NCI-H2227 (cell line): Measurements from ENCODE around the gene DNPH1.

Source experiments
- DNase-seq: peaks from one replicate; lab custom pipeline; 2025; ENCODE audit not compliant: unreplicated experiment; lab: John Stamatoyannopoulos, UW

Gene DNPH1

DNA sequence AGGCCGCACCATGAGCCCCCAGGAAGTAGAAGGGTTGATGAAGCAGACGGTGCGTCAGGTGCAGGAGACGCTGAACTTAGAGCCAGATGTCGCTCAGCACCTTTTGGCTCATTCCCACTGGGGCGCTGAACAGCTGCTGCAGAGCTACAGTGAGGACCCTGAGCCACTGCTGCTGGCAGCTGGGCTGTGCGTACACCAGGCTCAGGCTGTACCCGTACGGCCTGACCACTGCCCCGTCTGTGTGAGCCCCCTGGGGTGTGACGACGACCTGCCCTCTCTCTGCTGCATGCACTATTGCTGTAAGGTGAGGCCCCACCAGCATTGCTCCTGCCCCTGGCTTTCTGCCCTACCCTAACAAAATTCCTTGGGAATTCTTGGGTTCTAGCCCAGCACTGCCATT lies 13.1 kb downstream of the DNPH1 start:
- DNase-seq, result no peak

DNA sequence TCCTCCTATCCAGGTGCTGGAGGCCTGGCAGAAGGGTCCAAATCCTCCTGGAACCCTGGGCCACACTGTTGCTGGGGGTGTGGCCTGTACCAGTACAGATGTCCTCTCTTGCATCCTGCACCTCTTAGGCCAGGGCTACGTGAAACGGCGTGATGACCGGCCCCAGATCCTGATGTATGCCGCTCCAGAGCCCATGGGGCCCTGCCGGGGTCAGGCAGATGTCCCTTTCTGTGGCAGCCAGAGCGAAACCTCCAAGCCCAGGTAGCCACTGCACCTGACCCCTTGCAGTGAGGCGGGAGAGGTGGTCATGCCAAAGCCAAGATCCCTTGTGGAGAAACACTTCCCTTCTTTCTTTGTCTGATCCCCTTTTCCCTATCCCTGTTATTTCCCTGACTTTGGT lies 14.2 kb downstream of the DNPH1 start:
- no peak for DNase-seq

DNA sequence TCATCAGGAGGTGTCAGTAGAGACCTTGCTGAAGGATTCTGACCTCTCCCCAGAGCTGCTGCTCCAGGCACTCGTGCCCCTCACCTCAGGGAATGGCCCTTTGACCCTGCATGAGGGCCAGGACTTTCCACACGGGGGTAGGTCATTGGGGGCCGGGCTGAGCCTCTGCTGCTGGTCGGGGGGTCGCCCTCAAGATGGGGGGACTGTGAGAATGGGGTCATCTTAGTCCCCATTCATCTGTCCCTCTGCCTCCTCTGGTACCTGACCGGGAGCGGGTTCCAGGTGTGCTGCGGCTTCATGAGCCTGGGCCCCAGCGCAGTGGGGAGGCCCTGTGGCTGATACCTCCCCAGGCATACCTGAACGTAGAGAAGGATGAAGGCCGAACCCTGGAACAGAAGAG lies 15.8 kb downstream of the DNPH1 start:
- DNase-seq, result no peak

DNA sequence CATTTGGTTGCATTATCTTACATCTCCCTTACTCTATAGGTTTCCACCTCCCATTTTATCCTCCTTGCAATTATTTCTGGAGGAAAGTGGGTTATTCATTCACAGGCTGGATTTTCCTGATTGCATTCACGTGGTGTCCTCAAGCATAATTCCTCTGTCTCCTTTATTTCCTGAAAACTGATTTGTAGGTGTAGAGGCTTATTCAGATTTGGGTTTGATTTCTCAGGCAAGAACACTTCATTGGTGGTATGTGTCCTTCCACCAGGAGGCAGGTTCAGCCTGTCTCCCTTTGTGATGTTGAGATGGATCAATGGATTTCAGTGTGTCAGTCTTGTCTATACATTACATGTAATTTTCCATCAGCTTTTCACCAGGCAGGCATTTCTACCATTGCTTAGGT lies 17.3 kb downstream of the DNPH1 start:
- DNase-seq, result no peak

DNA sequence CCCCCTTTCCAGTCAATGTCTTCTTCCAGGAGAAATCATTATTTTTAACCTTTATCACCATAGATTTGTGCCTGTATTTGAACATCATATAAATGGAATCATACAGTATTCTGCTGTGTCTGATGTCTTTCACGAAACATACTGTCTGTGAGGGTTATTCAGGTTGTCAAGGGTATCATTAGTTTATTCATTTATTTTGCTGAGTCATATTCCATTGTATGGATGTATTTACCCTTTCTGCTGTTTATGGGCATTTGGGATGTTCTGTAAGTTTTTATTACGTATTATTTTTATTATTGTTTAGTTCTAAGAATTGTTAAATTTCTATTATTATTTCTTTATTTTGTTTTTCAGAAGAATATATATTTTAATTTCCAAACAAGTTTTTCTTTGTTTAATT lies 22.0 kb downstream of the DNPH1 start:
- DNase-seq, result no peak

DNA sequence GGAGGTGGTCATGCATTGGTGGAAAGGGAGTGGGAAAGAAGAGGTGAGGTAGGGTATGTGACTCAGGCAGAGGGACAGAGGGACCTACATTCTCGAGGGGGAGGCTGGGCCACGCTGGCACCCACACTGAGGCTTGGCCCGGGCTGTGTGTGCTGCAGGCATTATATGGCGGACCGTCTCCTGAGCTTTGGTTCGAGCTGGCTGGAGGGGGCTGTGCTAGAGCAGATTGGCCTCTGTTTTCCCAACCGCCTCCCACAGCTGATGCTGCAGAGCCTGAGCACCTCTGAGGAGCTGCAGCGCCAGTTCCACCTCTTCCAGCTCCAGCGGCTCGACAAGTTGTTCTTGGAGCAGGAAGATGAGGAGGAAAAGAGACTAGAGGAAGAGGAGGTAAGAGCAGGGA lies 23.4 kb downstream of the DNPH1 start:
- DNase-seq, result no peak

DNA sequence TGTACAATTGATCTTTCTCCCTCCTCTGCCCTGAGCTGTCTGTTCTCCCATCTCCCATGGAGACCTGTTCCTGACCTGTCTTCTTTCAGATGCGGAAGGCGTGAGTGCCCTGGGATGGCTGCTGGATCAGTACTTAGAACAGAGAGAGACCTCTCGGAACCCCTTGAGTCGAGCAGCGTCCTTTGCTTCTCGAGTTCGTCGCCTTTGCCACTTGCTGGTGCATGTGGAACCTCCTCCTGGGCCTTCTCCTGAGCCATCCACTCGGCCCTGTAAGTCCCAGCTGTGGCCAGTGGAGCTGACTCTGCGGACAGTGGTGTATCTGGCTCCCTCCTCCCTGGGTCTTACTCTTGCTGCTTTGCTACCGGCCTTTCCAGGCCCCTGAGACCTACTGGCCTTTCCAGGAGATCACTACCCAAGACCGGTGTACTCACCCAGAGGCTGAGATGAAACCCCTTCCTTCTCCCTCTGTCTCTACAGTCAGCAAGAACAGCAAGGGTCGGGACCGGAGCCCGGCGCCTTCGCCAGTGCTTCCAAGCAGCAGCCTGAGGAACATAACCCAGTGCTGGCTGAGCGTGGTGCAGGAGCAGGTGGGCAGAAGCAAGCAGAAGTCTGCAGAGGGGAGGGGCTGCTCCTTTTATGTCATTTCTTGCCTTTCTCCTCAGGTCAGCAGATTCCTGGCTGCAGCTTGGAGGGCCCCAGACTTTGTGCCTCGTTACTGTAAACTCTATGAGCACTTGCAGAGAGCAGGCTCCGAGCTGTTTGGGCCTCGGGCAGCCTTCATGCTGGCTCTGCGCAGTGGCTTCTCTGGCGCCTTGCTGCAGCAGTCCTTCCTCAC lies 24.8 kb downstream of the DNPH1 start:
- DNase-seq, result no peak

DNA sequence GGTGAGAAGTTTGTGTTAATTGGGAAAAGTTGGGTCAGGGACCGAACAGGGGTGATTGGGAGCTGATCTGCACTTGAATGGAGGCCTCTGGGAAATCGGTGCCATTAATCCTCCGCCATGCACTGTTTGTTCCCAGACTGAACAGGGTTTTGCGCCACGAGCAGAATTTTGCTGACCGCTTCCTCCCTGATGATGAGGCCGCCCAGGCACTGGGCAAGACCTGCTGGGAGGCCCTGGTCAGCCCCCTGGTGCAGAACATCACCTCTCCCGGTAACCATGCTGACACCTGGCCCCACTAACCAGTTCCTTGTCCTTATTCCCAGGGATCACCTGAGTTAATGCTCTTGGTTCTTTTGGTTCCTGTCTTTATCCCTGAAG lies 25.6 kb downstream of the DNPH1 start:
- DNase-seq, result no peak

DNA sequence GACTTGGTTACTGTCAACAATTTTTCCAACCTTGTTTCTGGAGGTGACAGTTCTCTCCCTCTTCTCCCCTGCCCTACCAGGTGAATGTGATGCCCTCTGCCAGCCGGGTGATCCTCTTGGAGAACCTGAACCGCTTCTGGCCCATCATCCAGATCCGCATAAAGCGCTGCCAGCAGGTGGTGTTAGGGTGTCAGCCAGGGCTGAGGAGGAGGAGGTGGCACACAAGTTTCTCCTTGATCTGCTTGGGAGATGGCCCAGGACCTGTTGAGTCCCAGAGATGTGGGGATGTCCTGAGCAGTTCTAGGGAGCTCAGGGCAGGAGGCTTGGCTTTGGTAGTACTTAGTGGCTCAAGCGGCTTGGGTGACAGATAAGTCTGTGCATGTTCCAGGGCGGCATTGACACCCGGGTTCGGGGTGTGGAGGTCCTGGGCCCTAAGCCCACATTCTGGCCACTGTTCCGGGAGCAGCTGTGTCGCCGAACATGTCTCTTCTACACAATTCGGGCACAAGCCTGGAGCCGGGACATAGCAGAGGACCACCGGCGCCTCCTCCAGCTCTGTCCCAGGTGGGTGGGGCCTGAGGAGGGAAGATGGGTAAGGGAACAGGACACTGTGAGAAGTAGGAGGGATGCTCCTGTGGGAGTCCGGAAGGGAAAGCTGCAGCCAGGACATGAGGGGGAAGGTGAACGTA lies 26.1 kb downstream of the DNPH1 start:
- no peak for DNase-seq

DNA sequence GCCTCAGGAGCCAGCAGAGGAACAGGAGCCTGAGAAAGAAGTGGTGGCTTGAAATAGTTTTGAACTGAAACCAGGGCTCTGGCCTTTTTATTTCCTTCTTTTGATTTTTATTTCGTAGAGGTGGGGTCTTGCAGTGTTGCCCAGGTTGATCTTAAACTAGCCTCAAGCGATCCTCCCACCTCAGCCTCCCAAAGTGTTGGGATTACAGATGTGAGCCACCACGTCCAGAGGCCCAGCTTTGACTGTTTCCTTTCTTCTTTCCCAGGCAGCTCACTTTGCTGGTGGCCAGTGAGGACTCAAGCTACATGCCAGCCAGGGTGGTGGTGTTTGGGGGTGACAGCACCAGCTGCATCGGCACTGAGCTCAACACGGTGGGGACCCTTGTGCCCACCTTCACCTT lies 26.8 kb downstream of the DNPH1 start:
- no peak for DNase-seq

DNA sequence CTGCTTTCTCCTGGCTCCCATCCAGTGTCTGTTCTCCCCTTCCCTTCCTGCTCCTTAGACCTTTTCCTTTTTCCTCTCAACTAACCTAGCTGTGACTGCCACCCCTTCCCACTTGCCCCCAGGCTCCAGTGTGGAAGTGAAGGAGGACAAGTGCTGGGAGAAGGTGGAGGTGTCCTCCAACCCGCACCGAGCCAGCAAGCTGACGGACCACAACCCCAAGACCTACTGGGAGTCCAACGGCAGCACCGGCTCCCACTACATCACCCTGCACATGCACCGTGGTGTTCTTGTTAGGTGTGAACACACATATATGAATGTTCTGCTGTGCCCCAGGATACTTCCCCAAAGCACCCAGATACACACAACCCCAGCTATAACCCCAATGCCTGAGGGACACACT lies 28.7 kb downstream of the DNPH1 start:
- DNase-seq, result no peak

DNA sequence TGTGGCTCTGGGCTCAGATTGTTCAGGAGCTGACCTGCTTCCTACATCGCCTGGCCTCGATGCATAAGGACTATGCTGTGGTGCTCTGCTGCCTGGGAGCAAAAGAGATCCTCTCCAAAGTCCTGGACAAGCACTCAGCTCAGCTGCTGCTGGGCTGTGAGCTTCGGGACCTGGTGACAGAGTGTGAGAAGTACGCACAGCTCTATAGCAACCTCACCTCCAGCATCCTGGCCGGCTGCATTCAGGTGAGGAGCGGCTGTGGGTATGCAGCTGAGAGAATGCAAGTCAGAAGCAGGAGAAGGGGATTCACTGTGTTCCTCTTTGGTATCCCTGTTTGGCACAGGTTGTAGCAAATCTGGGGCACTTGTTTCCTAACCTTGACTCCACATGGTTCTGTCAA lies 29.4 kb downstream of the DNPH1 start:
- DNase-seq, result no peak

DNA sequence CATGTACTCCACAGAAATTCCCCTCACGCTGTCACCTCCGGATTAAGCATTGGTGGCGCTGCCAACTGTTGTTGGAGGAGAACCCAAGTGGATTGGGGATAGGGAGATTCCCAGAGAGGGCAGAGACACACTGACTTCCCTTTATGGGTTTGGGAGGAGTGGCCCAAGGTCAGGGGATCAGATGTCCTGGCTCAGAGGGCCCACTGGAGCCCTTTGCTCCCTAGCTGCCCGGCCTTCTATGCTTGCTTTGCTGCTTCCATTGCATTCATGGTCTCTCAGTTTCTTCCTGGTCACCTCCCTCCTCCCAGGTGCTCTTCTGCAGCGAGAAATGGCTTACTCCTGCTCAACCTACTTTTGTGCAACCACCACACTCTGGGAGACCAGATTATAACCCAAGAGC lies 32.9 kb downstream of the DNPH1 start:
- no peak for DNase-seq

DNA sequence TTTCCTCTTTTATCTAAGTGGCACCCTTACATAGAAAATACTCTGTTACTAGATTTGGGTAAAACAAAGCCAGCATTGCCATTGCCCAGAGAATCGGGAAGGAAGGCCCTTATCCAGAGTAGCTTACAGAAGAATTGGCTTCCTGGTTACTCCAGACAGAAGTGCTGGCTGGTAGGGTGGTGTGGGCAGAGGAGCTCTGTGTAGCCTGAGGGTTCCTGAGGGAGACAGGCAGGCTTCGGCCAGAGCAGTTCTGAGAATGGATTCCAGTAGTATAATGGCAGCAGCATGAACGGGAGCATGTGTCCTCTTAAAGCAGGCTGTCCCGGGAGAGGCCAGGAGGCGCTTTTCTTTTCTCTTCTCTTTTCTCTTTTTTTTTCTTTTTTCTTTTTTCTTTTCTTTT lies 35.4 kb downstream of the DNPH1 start:
- DNase-seq, result no peak

DNA sequence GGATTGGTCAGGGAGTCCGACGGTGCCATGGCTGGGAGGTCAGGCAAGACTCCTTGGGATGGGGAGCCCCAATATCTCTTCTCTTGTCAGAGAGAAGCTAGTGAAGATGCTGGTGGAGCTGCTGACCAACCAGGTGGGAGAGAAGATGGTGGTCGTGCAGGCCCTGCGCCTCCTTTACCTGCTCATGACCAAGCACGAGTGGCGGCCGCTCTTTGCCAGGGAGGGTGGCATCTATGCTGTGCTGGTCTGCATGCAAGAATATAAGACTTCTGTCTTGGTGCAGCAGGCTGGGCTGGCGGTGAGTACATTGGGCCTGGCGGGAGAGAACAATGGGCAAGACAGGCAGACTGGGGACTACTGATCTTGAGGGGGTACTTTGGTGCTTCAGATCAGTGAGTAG lies 36.4 kb downstream of the DNPH1 start:
- DNase-seq, result no peak

DNA sequence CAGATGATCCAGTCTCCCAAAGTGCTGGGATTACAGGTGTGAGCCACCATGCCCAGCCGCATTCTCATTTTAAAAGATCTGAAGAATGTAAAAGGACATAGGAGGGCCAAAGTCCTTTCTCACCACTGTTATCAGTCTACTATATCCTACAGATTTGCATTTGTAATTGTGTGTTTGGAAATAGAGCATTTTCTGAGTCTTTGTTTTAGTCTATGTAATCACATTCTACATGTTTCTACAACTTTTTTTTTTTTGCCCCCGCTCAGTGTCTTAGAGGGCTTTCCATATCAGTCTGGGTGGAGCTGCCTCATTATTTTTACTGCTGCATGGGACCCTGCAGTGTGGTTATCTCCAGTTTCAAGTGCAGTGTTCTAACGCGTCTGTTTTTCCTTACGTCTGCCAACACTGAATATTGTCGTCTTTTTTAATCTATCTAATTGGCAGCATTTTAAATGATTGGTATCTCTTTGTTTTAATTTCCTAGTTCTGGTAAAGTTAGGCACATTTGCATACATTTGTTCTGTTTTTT lies 39.4 kb downstream of the DNPH1 start:
- DNase-seq, result no peak

DNA sequence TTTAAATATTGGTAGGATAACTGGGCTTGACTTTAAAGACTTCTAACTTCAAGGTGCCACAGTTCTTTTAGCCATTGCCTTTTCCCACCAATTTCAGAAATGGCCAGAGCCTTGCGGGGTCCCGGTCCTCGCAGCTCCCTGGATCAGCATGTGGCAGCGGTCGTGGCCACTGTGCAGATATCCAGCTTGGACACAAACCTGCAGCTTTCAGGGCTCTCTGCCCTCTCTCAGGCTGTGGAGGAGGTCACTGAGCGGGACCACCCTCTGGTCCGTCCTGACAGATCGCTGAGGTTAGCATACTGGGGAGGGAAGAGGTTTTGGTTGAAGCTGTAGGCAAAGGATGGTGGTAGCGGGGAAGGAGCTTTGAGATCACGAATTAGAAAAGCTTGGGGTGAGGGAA lies 40.9 kb downstream of the DNPH1 start:
- DNase-seq, result no peak

DNA sequence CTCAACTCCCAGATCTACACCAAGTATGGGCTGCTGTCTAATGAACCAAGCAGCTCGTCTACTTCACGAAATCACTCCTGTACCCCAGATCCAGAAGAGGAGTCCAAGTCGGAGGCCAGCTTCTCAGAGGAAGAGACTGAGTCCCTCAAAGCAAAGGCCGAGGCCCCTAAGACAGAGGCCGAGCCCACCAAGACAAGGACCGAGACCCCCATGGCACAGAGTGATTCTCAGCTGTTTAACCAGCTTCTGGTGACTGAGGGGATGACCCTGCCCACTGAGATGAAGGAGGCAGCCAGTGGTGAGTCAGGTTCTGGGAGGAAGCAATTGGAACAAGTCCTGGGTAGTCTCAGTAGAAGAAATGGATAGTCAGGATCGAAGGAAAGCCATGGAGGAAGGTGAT lies 41.5 kb downstream of the DNPH1 start:
- DNase-seq, result no peak

DNA sequence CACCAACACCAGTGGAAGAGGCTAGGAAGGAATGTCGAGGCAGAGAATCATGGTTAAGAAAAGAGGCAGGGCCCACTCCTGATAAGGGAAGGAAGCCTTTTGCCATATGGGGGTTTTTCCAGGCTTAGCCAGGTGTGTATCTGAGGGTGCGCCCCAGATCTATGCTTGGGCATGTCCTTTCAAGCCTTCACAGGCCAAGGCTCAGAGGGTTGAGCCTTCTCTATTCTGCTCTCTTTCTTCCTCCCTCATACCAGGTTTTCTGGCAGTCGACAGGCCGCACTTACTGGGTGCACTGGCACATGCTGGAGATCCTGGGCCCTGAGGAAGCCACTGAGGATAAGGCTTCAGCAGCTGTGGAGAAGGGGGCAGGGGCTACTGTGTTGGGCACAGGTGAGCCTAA lies 42.6 kb downstream of the DNPH1 start:
- no peak for DNase-seq

DNA sequence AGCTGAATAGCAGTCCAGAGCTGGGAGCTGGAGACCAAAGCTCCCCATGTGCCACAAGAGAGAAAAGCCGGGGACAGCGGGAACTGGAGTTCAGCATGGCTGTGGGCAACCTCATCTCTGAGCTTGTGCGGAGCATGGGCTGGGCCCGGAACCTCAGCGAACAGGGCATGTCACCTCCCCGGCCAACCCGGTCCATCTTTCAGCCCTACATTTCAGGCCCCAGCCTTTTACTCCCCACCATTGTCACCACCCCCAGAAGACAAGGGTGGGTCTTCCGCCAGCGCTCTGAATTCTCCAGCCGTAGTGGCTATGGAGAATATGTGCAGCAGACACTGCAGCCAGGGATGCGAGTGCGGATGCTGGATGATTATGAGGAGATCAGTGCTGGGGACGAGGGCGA lies 43.3 kb downstream of the DNPH1 start:
- DNase-seq, result no peak

DNA sequence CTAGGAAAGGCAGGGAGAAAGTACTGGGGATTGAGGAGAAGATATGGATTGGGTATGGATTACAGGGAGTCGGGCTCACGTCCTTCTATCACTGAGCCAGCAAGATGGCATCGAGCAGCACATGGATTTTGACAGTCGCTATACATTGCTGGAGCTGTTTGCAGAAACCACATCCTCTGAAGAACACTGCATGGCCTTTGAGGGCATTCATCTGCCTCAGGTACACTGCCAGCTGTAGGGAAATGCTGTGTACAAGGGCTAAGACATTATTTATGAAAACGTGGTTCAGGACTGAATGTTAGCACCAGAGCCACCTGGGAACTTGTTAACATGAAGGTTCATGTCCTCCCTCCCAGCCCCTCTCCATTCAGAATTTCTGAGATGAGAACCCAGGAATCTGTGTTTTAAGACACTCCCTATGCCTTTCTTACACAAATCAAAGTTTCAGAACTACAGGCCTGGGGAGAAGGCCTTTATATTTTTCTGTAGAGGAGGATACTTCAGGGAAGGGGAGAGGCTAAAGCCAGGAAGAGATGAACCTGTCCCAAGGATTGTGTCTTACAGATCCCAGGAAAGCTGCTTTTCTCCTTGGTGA lies 43.8 kb downstream of the DNPH1 start:
- DNase-seq, result no peak

DNA sequence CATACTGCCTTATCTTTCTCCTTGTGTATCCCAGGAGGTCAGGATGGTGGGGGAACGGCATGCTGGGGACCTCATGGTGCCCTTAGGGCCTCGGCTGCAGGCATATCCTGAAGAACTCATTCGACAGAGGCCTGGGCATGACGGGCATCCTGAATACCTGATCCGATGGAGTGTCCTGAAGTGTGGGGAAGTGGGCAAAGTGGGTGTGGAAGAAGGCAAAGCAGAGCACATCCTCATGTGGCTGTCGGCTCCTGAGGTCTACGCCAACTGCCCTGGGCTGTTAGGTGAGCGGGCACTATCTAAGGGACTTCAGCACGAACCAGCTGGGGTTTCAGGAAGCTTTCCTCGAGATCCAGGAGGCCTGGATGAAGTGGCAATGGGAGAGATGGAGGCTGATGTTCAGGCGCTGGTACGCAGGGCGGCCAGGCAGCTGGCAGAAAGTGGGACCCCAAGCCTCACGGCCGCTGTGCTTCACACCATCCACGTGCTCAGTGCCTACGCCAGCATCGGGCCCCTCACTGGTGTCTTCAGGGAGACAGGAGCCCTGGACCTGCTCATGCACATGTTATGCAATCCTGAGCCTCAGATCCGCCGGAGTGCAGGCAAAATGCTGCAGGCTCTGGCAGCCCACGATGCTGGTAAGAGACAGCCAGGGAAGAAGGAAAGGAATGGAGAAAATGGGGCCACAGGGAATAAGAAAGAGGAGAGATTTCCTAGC lies 44.9 kb downstream of the DNPH1 start:
- DNase-seq, result no peak
